Cardiac fibroblast (primary cell): ENCODE measurements around the gene CNN2.

Experiments used
- DNase-seq, 2 donors: peaks; one replicate each; pipeline versions ENCODE4 v3.0.0 to v3.0.0-alpha.2; 2010; ENCODE audit warnings: low read depth in 2 of 2
- H3K4me3 ChIP-seq, 2 donors: replicated peaks in 1 of 2; 1 replicate in 1 of 2; 2 replicates in 1 of 2; pipeline ENCODE4 v1.5.1; 2011; ENCODE audit warnings: low read depth in 2 of 2, low read length in 2 of 2, mild to moderate bottlenecking in 2 of 2, moderate library complexity in 1 of 2
- TF ChIP-seq, protein P1 (sequence below): IDR thresholded peaks from one replicate; pipeline ENCODE4 v1.5.1; 2011; ENCODE audit warnings: low read depth, mild to moderate bottlenecking, low read length, inconsistent platforms

Gene CNN2

GRCh38 chr19:1068009-1069001 lies 41.9 kb downstream of the CNN2 start:
- TF ChIP-seq, protein P1, sequence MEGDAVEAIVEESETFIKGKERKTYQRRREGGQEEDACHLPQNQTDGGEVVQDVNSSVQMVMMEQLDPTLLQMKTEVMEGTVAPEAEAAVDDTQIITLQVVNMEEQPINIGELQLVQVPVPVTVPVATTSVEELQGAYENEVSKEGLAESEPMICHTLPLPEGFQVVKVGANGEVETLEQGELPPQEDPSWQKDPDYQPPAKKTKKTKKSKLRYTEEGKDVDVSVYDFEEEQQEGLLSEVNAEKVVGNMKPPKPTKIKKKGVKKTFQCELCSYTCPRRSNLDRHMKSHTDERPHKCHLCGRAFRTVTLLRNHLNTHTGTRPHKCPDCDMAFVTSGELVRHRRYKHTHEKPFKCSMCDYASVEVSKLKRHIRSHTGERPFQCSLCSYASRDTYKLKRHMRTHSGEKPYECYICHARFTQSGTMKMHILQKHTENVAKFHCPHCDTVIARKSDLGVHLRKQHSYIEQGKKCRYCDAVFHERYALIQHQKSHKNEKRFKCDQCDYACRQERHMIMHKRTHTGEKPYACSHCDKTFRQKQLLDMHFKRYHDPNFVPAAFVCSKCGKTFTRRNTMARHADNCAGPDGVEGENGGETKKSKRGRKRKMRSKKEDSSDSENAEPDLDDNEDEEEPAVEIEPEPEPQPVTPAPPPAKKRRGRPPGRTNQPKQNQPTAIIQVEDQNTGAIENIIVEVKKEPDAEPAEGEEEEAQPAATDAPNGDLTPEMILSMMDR, result no peak
- no peak for DNase-seq
- no peak overlapping the region for H3K4me3 ChIP-seq

- TF ChIP-seq, protein P1, result no peak
- H3K4me3 ChIP-seq, result no peak overlapping the region
- DNase-seq, result no peak
Observed at GRCh38 chr19:1069009-1069779, 42.8 kb downstream of the CNN2 start.

- no peak for DNase-seq
Observed at GRCh38 chr19:1070576-1070930, 44.1 kb downstream of the CNN2 start.

GRCh38 chr19:1070931-1071791 lies 44.8 kb downstream of the CNN2 start:
- no peak for DNase-seq
- TF ChIP-seq, protein P1, result no peak
- no peak overlapping the region for H3K4me3 ChIP-seq

More at GRCh38 chr19:1070576-1070930, 44.1 kb downstream of the CNN2 start:
- TF ChIP-seq, protein P1, result peak; percentile 24
- no peak overlapping the region for H3K4me3 ChIP-seq

DNA sequence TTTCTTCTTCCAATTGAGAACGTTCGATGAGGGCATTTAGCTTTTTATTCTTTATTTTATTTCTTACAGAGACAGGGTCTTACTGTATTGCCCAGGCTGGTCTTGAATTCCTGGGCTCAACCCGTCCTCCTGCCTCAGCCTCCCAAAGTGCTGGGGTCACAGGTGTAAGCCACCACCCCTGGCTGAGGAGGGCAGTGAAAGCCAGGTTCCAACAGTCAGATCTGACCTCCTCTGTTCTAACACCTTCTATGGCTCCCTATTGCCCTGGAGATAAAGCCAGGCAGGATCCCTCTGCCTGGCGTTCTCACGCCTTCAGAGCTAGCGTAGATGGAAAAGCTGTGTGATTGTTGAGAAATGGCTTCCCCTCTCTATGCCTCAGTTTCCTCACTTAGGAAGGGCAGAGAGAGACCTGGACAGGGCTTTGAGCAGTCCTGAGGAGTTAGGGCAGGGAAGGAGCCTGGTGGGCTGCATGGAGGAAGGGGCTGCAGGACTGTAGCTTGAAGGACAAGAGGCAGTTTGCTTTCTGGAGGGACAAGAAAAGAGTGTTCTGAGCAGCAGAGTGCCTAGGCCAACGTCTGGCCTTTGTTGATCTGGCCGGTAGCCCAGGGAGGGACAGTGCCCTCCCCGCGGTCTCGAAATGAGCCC lies 46.1 kb downstream of the CNN2 start:
- no peak overlapping the region for H3K4me3 ChIP-seq
- TF ChIP-seq, protein P1, result no peak
- DNase-seq, result no peak
